AG04449 (cell line): ENCODE results near the gene CCM2.

Experiments used
- CTCF ChIA-PET: fragments of 350-600 bp; formaldehyde crosslinking; extraction: SDS; loops from one replicate; lab custom pipeline; 2021; ENCODE audit warnings: antibody characterized with exemption; lab: Yijun Ruan, JAX
- POLR2A ChIA-PET: fragments of 400-600, 350-600 bp; formaldehyde crosslinking; extraction: SDS; loops from one replicate; lab custom pipeline; 2020; ENCODE audit warnings: antibody characterized with exemption, inconsistent platforms; lab: Yijun Ruan, JAX
- DNase-seq: peaks from one replicate; pipeline ENCODE4 v3.0.0-alpha.2; 2010; ENCODE audit warnings: low read depth, low spot score
- H3K4me3 ChIP-seq: 2 replicates; pipeline ENCODE4 v1.5.1; 2011; ENCODE audit warnings: low read depth, mild to moderate bottlenecking, control low read depth, low read length
- CTCF ChIP-seq: IDR thresholded peaks from one replicate; pipeline ENCODE4 v1.5.1; 2011; ENCODE audit warnings: mild to moderate bottlenecking, moderate library complexity, low read length, control low read depth, inconsistent platforms; ENCODE audit not compliant: insufficient read depth; ENCODE audit errors: missing control alignments

The CCM2 gene

GRCh38 chr7:45000093-45001032, at the start of gene CCM2:
Gene CCM2, plus strand, starts transcription at chr7:45000201. Its CDS starts 133 bp downstream, at chr7:45000334.
- POLR2A ChIA-PET = interaction anchor here (0.8 to 2.0 kb wide), 5 partner anchors 15 to 115 kb away, joined by 3 to 4 read pairs (median 3); partner anchors contain the start of gene PURB
- CTCF ChIA-PET = interaction anchor here (0.6 to 1.4 kb wide), 3 partner anchors 11 to 136 kb away, joined by 3 to 4 read pairs (median 4); no protein-coding TSS in a partner anchor
- no peak for DNase-seq
- no peak for TF ChIP-seq CTCF
- H3K4me3 ChIP-seq = peak within 1 kb of the TSS; percentile 73

GRCh38 chr7:44953156-44953555, 46.8 kb upstream of the CCM2 start:
- no peak for DNase-seq
- POLR2A ChIA-PET = no interaction called here
- CTCF ChIA-PET = interaction anchor here (1.2 kb wide), 1 partner anchor 9 kb away, joined by 3 read pairs; no protein-coding TSS in a partner anchor
- no peak overlapping the region for H3K4me3 ChIP-seq
- no peak for TF ChIP-seq CTCF

- no peak for DNase-seq
- POLR2A ChIA-PET = no interaction called here
- CTCF ChIA-PET = interaction anchor here (0.9 to 1.6 kb wide), 2 partner anchors 9 to 98 kb away, joined by 3 to 6 read pairs; no protein-coding TSS in a partner anchor
- H3K4me3 ChIP-seq = no peak overlapping the region
- no peak for TF ChIP-seq CTCF
Observed at GRCh38 chr7:44955733-44956132, 44.3 kb upstream of the CCM2 start.

DNA sequence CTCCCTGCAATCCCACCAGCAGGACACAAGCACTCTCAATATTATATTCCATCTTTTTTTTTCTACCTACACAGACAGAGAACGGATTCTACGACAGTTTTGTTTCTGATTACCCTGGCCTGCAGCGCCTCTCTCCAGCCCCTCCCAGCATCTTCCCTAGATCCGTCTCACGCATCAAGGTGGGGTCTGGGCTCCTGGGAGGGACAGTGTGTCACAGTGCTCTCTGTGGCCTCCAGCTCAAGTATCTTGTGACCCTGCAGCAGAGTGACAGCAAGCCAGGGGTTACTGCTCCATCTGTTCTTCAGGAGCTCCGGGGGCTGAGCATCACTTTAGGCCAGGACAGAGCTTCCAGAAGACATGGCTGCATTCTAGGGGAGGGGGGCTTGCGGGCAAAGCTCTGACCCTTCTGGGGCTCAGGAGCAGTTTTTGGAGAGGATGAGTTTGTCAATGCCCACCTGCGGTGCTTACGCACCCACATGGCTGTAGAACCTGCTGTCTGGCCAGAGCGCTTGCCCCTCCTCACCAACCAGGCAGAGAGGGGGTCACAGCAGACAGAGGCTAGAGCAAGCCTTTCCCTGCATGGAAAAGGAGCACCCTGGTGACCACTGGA, 43.7 kb upstream of the CCM2 start:
- no peak for TF ChIP-seq CTCF
- POLR2A ChIA-PET = no interaction called here
- H3K4me3 ChIP-seq = no peak overlapping the region
- CTCF ChIA-PET = interaction anchor here (1.6 kb wide), 1 partner anchor 99 kb away, joined by 6 read pairs; no protein-coding TSS in a partner anchor
- DNase-seq = no peak

- no peak for DNase-seq
- H3K4me3 ChIP-seq = no peak overlapping the region
- TF ChIP-seq CTCF = no peak
- ChIA-PET POLR2A (no interaction called here), CTCF (no interaction called here)
Observed at GRCh38 chr7:44958645-44959344, 41.2 kb upstream of the CCM2 start.
